Stimulated activated CD4-positive, alpha-beta T cell treated with anti-CD3 and anti-CD28 coated beads, Interleukin-2, amount 100 ng/mL, for 24 hours (primary cell): ENCODE data around the gene IL36G.

ENCODE experiments used
- DNase-seq, 2 donors: peaks; one replicate each; pipeline ENCODE4 v3.0.0-alpha.2; 2020

Gene IL36G

GRCh38 chr2:113024764-113025163 lies 47.0 kb downstream of the IL36G start:
- DNase-seq, result no peak

- no peak for DNase-seq
These were observed 47.9 kb downstream of the IL36G start for GRCh38 chr2:113025737-113026136.

GRCh38 chr2:113027691-113028090 lies 49.9 kb downstream of the IL36G start:
- DNase-seq, result no peak

- no peak for DNase-seq
These were observed 50.3 kb downstream of the IL36G start for GRCh38 chr2:113028112-113028511.

- DNase-seq, result no peak
These were observed 54.9 kb downstream of the IL36G start for GRCh38 chr2:113032737-113033136.

GRCh38 chr2:113034016-113034415 lies 56.2 kb downstream of the IL36G start:
- no peak for DNase-seq
